GM10847 (cell line): ENCODE measurements around the gene PEAR1.

ENCODE experiments used
- POLR2A ChIP-seq: IDR thresholded peaks from 2 replicates; pipeline ENCODE4 v1.6.1; 2011; ENCODE audit not compliant: insufficient read length; ENCODE audit errors: extremely low read depth

PEAR1 gene

DNA sequence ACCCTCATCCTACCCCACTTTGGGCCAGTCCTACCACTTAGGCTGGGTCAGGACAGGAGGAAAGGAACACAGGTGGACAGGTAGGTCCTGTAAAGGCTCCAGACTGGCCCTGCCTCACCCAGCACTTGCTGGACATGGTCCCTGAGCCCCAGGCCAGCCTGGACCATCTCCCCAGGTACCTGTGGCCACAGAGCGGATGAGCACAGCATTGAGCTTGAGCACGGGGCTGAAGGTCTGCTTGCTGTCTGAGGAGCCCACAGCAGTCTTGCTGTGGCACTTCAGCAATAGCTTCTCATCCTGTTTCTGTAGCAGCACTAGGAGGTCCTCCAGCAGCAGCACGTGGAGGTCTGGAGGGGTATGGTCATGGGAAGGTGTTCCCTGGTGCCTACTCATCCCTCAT lies 50.2 kb downstream of the PEAR1 start:
- no peak for TF ChIP-seq POLR2A

DNA sequence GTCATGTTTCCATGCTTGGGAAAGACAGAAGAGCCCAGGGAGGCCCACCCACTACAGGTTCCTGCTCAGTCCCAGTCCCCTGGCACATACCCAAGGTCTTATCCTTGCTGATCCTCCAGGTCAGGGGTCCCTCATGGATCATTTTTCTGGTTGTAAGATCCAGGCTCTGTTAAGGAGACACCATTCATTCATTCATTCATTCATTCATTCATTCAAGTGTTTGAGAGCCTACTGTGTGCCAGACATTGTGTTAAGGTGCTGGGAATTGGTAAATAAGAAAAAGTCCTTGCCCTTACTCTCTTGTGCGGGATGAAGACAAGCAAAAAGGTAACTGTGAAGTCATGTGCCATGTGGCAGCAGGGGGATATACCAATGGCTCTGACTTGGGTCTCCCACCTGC lies 50.8 kb downstream of the PEAR1 start:
- no peak for TF ChIP-seq POLR2A

DNA sequence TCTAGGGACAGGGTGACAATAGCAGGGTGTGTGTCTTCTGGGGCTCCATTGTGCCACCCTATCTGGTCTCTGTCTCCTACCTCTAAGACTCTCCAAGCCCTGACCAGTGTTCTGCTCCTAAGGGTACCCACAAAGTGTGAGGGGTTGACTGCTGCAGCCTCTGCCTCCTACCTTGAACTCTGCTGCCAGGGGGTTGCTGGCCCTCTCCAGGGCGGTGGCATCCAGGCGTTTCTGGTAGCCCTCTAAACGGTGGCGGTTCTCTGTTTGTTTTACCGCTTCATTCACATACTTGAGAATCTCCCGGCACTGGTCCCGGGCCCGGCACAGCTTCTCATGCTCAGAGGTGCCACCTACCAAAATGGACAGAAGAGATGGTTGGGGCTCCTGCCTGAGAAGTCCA lies 51.3 kb downstream of the PEAR1 start:
- no peak for TF ChIP-seq POLR2A

DNA sequence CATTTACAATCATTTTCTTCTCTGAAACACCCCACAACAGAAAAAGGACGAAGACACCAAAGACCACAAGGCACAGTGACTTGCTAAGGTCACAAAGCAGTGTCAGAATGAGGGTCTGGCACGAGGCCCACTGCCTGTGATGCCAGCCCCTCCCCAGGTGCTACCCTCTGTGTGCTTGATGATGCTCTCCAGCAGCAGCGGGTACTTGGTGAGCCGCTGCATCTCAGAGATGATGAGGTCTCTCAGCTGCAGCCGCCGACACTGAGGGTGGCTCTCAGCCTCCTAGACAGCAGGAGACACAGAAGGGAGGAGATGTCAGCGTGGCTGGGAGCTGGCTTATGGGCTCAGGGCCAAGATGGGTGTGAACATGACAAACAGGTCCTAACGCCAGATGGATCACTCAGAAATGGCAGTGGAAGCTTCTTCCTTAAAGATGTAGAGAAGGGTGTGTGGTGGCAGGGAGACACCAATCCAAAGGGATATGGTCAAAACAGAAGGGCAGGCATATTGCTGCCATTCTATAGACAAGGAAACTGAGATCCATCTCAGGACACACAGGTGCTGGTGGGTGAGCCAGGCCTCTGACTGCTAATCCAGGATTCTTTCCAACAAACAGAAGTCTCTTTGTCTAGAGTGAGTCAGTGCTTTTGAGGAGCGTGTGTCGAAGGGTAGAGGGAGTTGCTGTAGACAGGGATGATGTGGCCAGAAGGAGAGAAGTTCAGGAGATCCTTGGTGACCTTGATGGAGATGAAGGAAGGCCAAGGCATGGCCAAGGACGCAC lies 52.6 kb downstream of the PEAR1 start:
- no peak for TF ChIP-seq POLR2A

DNA sequence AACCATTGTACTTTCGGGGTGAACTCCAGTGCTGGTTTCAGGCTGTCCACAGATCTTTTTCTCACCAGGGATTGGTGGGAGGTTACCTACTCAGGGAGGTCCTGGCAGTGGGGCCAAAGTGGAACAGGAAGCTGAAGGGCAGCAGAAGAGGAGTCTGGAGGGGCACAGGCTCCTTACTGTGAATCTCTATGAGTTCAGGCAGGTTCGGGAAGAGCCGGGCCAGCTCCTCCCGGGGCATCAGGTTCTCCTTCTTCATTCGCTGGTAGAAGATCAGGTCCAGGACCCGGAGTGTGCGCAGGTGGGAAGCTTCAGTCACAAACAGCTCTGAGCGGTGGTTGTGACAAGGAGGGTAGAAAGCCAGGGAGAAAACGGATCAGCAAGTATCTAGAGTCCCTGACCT lies 53.6 kb downstream of the PEAR1 start:
- TF ChIP-seq POLR2A, result no peak

DNA sequence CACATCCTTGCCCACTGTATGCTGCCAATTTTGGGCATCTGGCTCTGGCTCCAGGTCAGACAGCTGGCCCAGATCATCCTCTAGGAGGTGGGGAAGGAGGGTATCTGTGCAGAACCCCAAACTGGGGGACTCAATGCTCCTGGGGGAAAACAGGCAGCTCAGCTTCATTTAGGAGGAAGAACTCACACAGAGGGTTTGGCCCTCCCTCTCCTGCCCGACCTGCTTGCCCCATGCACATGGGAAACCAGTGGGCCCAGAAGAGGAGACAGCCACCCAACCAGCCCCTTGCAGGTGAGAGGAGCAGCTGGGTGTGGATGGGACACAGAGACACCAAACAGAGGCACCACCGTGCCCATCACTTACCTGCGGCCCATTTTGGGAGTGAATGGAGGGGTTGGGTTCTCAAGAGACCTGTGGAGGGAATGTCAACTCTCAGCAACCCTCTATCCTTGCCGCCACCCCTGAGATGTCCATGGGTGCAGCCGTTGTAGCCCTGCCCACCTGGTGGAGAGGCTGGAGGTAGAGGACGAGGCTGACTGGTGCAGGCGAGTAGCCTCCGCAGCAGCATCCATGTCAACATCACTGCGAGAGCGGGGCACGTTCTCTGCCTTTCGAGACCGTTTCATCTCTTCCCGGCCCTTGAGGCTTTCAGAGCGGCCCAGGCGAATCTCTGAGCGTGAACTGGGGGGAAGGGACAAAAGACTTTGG lies 54.5 kb downstream of the PEAR1 start:
- TF ChIP-seq POLR2A, result no peak

DNA sequence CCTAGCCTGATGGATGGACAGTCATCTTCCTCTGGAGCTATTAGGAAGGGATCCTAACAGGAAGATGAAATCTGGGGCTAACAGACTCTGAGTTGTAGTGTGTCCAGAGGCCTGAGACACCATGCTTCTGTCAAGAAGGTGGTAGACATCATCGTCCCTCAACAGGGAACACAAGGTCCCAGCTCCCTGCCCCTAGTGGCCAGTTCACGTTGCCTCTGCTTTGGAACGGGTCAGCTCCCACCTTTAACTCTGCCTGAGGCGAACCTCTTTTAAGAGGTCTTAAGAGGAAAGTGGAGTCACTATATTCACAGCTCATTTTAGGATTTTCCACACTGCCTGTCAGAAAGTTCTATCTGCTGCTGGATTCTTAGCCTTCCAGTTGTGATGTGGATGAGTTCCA lies 55.2 kb downstream of the PEAR1 start:
- no peak for TF ChIP-seq POLR2A

DNA sequence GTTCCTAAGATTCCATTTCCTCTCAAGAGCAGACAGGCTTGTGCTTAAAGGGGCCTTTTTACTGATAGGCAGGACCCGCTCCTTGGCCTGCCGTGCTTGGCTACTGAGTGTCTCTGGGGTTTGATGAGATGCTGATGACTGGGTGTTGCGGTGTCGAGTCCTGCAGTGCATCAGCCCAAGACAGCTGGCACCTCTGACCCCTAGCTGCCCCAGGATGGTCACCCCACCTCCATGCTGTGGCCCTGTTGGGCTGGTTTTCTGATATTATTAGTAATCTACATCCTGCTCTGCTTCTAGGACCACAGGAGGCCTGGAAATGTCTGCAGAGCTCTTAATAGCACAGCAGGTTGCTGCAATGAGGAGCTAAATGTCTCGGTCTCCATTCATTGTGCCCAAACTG lies 55.6 kb downstream of the PEAR1 start:
- no peak for TF ChIP-seq POLR2A

DNA sequence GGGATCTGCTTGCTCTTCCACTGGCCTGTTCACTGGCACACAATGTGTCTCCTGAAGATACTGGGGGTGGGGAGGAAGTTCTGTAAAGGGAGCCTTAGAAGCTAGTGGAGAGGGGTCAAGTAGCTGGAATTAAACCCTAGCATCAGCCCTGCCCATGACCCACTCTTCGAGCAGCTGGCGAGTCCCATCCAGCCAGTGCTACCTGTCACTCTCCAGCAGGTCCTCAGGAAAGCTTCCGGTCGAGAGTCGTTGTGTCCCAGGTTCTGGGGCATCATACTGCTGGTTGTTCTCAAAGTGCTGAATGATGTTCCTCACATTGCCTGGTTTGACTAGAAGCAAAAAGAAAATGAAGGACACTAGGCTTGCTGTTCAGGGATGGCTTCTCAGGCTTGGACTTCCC lies 57.9 kb downstream of the PEAR1 start:
- no peak for TF ChIP-seq POLR2A

DNA sequence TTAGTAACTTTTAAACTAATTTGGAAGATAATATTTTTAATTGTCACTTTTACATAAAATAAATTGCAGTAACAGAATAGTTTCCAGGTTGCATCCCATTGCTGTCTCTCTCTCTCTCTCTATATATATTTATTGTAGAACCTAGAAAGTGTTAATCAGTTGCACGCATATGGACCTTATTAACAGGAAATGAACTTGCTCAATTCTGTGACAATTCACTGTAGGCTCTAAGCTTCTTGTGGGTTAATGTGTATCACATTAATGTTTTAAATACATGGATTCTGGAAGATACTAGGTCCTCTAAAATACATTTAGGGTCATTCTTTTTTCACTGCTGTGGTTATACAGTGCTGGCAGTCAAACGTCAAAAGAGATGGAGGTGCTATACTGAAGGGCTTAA lies 60.1 kb downstream of the PEAR1 start:
- TF ChIP-seq POLR2A, result no peak

DNA sequence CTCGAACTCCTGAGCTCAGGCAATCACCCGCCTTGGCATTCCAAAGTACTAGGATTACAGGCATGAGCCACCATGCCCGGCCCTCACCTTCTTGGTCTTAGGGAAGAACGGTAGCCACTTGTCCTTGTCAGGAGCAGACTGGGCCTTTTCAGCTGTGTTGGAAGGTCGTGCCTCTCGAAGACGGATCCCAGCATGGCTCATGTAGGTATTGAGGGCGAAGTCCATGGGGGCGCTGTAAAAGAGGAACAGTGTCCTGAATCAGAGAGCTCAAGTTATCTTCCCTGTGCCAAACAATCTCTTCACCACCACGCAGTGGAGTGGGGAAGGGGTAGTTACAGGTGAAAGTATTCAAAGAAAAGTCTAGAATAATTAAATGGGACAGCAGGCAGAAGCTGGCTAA lies 62.8 kb downstream of the PEAR1 start:
- TF ChIP-seq POLR2A, result no peak

DNA sequence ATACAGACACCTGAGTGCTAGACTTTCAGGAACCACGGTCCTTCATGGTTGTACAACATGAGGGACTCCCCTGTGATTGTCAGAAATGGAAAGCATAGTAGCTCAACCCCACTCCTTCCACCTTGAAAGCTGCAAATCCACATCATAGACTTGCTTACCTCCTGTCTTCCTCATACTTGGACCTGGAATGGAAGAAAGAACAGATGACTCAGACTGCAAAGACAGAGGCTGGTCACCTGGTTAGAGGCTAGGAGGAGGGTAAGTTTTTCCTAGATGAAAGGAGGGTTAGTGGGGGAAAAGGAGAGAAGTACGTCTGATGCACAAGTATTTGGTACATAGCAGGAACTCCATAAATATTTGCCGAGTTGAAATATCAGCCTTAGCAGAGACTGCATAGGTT lies 64.1 kb downstream of the PEAR1 start:
- TF ChIP-seq POLR2A, result no peak

DNA sequence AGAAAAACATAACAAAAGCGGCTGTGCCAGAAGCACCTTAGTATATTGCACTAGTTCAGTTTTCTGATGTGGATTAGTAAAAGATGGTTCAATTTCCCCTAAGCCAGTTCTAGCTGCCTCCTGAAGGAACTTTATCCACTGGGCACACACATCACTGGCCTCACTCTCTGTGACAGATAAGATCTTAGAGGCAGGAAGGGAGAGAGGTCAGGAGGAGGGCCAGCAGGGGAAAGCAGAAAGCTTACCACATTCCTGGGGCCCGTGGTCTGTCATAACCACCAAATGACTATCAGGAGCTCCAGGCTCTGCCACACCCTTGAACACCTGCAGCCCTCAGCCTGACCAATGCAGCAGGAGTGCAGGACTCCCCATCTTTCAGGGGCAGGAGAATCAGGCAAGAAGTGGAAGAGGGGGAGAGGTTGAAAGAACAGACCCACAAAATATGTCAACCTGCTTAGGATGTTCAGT lies 64.8 kb downstream of the PEAR1 start:
- TF ChIP-seq POLR2A, result no peak

DNA sequence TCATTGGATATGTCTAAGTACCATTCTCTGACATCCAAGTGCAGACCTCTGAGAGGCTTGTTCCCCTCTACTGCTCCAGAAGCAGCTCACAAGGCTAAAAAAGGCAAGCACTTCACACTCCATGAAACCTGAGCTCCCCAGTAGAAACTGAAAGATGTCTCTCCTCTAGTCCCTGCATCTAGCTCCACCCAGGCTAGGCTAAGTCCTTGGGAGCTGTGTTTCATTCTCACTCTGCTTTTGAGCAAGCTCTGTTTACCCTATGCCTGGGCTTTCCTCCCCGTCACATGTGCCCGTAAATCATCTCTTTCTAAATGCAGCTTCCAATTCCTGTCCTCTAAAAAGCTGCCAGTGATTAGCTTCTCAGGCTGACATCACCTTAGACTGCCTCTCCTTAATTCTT lies 65.9 kb downstream of the PEAR1 start:
- no peak for TF ChIP-seq POLR2A

DNA sequence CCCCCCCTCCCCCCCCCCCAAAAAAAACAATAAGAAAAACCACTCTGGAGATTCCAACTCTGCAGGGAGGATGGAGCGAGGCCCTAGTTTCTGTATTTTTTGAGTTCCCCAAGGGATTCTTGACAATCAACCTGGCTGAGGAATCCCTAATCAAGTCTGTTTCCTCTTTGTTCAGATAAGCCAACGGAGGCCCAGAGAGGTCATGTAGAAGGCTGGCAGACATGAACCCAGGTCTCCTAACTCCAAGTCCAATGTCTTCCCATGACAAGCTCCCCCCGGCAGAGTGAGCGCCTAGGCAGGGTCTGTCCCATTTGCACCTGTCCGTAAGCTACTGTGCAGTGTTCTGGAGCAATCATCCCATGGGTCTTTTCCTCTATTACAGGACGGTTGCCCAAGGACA lies 66.4 kb downstream of the PEAR1 start:
- TF ChIP-seq POLR2A, result no peak

DNA sequence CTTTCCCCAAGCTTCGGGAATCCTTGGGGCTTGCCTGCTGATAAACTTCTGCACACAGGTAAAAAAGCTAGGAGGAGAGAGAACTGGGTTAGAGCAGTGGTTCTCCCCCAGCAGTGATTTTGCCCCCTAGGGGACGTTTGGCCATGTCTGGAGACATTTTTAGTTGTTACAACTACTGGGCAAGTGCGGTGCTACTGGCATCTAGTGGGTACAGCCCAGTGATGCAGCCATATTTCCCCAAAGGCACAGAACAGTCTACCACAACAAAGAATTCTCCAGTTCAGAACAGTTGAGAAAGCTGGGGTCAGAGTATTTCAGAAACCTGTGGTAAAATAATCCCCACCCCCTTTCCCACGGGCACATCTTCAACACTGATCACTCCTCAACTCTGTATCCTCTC lies 68.2 kb downstream of the PEAR1 start:
- no peak for TF ChIP-seq POLR2A

DNA sequence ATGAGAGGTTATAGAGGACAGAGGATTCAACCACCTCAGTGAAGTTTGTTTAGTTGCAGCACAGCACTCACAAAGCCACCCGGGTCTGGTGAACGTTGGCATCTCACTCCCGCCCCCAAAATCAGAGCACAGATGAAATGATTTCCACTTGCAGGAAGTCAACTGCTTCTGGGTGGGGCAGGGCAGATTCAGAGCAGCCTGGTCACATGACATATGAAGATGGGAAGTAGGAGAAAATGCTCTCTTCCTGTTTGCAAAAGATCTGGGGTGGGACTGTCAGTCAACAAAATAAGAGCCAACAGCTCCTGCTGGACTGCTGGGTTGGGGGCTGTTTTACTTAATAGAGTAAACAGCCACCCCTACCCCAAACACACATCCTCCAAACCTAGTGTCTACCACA lies 70.1 kb downstream of the PEAR1 start:
- TF ChIP-seq POLR2A, result no peak
